HCT116 (cell line): ENCODE data around the gene LRP1. TPM values are rescaled to one million over a fixed set of nuclear protein-coding genes. Genes with fewer than 3 reads are reported as not detected.

ENCODE experiments used
- ATAC-seq: fragments of 200-7000 bp; cut with Tn5 transposase; 2 replicates; pipeline ENCODE4 v1.9.1; 2020; ENCODE audit warnings: mild to moderate bottlenecking, moderate library complexity
- BruUV-seq: library from RNA; stranded (reverse); fragments of 400-500 nt; replicated peaks from 2 replicates; lab custom pipeline; 2021; lab: Mats Ljungman, UMichigan
- CTCF ChIA-PET: fragments of 300-600 bp; sonication (Branson Sonifier 250); formaldehyde crosslinking; loops from one replicate; lab custom pipeline; 2021; ENCODE audit warnings: antibody characterized with exemption; lab: Charles Lee
- POLR2A ChIA-PET: fragments of 300-600, 350-600 bp; sonication (Branson Sonifier 250); formaldehyde crosslinking; loops from one replicate; lab custom pipeline; 2021; ENCODE audit warnings: antibody characterized with exemption; lab: Charles Lee
- RAD21 ChIA-PET, 2 experiments: fragments of 300-600 bp; sonication (Branson Sonifier 250); formaldehyde crosslinking; loops; one replicate each; lab custom pipeline; 2023; ENCODE audit warnings: low total read pairs in 2 of 2; ENCODE audit not compliant: uncharacterized antibody in 2 of 2, unreplicated experiment in 2 of 2, low non-redundant PET in 1 of 2; lab: Charles Lee
- DNase-seq: peaks from one replicate; pipeline ENCODE4 v3.0.0-alpha.2; 2010; ENCODE audit warnings: low read depth, low spot score
- H2AFZ ChIP-seq: fragments of 200-600 bp; shearing (Covaris generic), sonication (generic); 2 replicates; pipeline ENCODE4 v1.6.1; 2017; ENCODE audit warnings: low read depth, mixed run types, mixed read lengths, antibody characterized with exemption, low read length; ENCODE audit not compliant: poor library complexity, severe bottlenecking
- H3K27ac ChIP-seq: 2 replicates; pipeline ENCODE4 v1.5.1; 2012; ENCODE audit warnings: low read depth, low read length
- H3K27me3 ChIP-seq: fragments of 200-600 bp; sonication (generic); 2 replicates; pipeline ENCODE4 v1.6.1; 2016; ENCODE audit warnings: mixed run types, low read length, mixed read lengths; ENCODE audit not compliant: insufficient read depth
- H3K36me3 ChIP-seq, 2 experiments: fragments of 200-500 bp in 1 of 2; fragments of 200-600 bp in 1 of 2; sonication (Bioruptor generic) in 1 of 2; sonication (generic) in 1 of 2; 2 replicates each; pipeline versions ENCODE4 v1.5.1 to v1.6.1; 2014 to 2016; ENCODE audit warnings: low read length in 2 of 2, inconsistent platforms in 1 of 2, mixed read lengths in 1 of 2, mixed run types in 1 of 2; ENCODE audit not compliant: insufficient read depth in 2 of 2, control insufficient read depth in 1 of 2
- H3K4me1 ChIP-seq, 2 experiments: fragments of 200-600 bp in 1 of 2; sonication (generic) in 1 of 2; 2 replicates each; pipeline versions ENCODE4 v1.5.1 to v1.6.1; 2012 to 2017; ENCODE audit warnings: low read length in 2 of 2, inconsistent platforms in 1 of 2, mild to moderate bottlenecking in 1 of 2, mixed read lengths in 1 of 2, mixed run types in 1 of 2, moderate library complexity in 1 of 2; ENCODE audit not compliant: insufficient read depth in 2 of 2, control insufficient read depth in 1 of 2
- H3K4me2 ChIP-seq: fragments of 200-600 bp; sonication (generic); 2 replicates; pipeline ENCODE4 v1.6.1; 2017; ENCODE audit warnings: mixed run types, low read length, mixed read lengths
- H3K4me3 ChIP-seq, 2 experiments: fragments of 200-600 bp in 1 of 2; sonication (generic) in 1 of 2; replicated peaks in 1 of 2; 2 replicates each; pipeline ENCODE4 v1.5.1; 2011 to 2016; ENCODE audit warnings: low read length in 2 of 2, control low read depth in 1 of 2, low read depth in 1 of 2, mild to moderate bottlenecking in 1 of 2, mixed read lengths in 1 of 2, mixed run types in 1 of 2
- H3K79me2 ChIP-seq: fragments of 200-600 bp; sonication (generic); 2 replicates; pipeline ENCODE4 v1.6.1; 2017; ENCODE audit warnings: mild to moderate bottlenecking, mixed run types, low read length, moderate library complexity, mixed read lengths; ENCODE audit not compliant: insufficient read depth
- H3K9ac ChIP-seq: fragments of 200-600 bp; sonication (generic); 2 replicates; pipeline ENCODE4 v1.6.1; 2016; ENCODE audit warnings: low read length, mixed read lengths
- H3K9me2 ChIP-seq: fragments of 200-600 bp; sonication (generic), shearing (Covaris generic); 2 replicates; pipeline ENCODE4 v1.6.1; 2017; ENCODE audit warnings: mixed run types, mild to moderate bottlenecking, moderate library complexity; ENCODE audit not compliant: insufficient read depth
- H3K9me3 ChIP-seq, 2 experiments: fragments of 200-500 bp in 1 of 2; fragments of 200-600 bp in 1 of 2; sonication (Bioruptor generic) in 1 of 2; sonication (generic) in 1 of 2; 2 replicates each; pipeline ENCODE4 v1.6.1; 2014 to 2017; ENCODE audit warnings: low read length in 2 of 2, mixed read lengths in 2 of 2, inconsistent platforms in 1 of 2, low read depth in 1 of 2, mild to moderate bottlenecking in 1 of 2, mixed run types in 1 of 2, moderate library complexity in 1 of 2; ENCODE audit not compliant: control insufficient read depth in 1 of 2, insufficient read depth in 1 of 2
- H4K20me1 ChIP-seq: fragments of 200-600 bp; sonication (generic), shearing (Covaris generic); 2 replicates; pipeline ENCODE4 v1.6.1; 2017; ENCODE audit warnings: mixed run types, mild to moderate bottlenecking, moderate library complexity; ENCODE audit not compliant: insufficient read depth
- CBX3 ChIP-seq: IDR thresholded peaks from 2 replicates; pipeline ENCODE4 v1.6.1; 2012; ENCODE audit warnings: low read depth
- EGR1 ChIP-seq: IDR thresholded peaks from 2 replicates; pipeline ENCODE4 v1.6.1; 2012; ENCODE audit warnings: low read depth
- EZH2 ChIP-seq: fragments of 200-600 bp; sonication (generic); IDR thresholded peaks from 2 replicates; pipeline ENCODE4 v1.6.1; 2017; ENCODE audit warnings: antibody characterized with exemption, mixed run types
- POLR2A ChIP-seq: IDR thresholded peaks from 2 replicates; pipeline ENCODE4 v1.7.0; 2011; ENCODE audit warnings: borderline replicate concordance; ENCODE audit not compliant: insufficient read depth, insufficient read length; ENCODE audit errors: extremely low read depth
- POLR2AphosphoS5 ChIP-seq: IDR thresholded peaks from 2 replicates; pipeline ENCODE4 v1.6.1; 2011; ENCODE audit warnings: mild to moderate bottlenecking, low read depth, low read length, moderate library complexity
- RAD21 ChIP-seq: IDR thresholded peaks from 2 replicates; pipeline ENCODE4 v1.6.1; 2012; ENCODE audit warnings: low read depth, mild to moderate bottlenecking
- SIN3A ChIP-seq: IDR thresholded peaks from 2 replicates; pipeline ENCODE4 v1.6.1; 2012; ENCODE audit warnings: low read depth
- SRF ChIP-seq: IDR thresholded peaks from 2 replicates; pipeline ENCODE4 v1.6.1; 2012; ENCODE audit warnings: low read depth
- TCF7L2 ChIP-seq: IDR thresholded peaks from 2 replicates; pipeline ENCODE4 v1.7.0; 2011; ENCODE audit warnings: borderline replicate concordance, inconsistent platforms; ENCODE audit not compliant: insufficient read depth, insufficient read length; ENCODE audit errors: extremely low read depth
- YY1 ChIP-seq: IDR thresholded peaks from 2 replicates; pipeline ENCODE4 v1.6.1; 2011; ENCODE audit warnings: low read length, low read depth, moderate library complexity, mild to moderate bottlenecking; ENCODE audit not compliant: insufficient replicate concordance; ENCODE audit errors: extremely low read depth
- ZFX ChIP-seq: fragments of 450-650 bp; IDR thresholded peaks from 2 replicates; pipeline ENCODE4 v1.6.1; 2017
- ZNF274 ChIP-seq: fragments of 200-500 bp; sonication (Bioruptor generic); IDR thresholded peaks from 2 replicates; pipeline ENCODE4 v1.6.1; 2014; ENCODE audit warnings: mild to moderate bottlenecking, low read depth, low read length, inconsistent platforms
- intact Hi-C: fragments of 100-400 bp; cut with micrococcal nuclease; formaldehyde crosslinking; loops from 2 replicates; pipeline ENCODE4 v1.10.0; 2022
- total RNA-seq: library from RNA; stranded (reverse); gene quantifications from one replicate; pipeline ENCODE4 v1.2.1, GENCODE V29; 2021; ENCODE audit not compliant: unreplicated experiment
- TF ChIP-seq, protein P1 (sequence below): IDR thresholded peaks from 2 replicates; pipeline ENCODE4 v1.6.1; 2012; ENCODE audit warnings: low read depth
- TF ChIP-seq, protein P2 (sequence below): IDR thresholded peaks from 2 replicates; pipeline ENCODE4 v1.6.1; 2011; ENCODE audit warnings: mild to moderate bottlenecking, low read length, moderate library complexity; ENCODE audit not compliant: insufficient replicate concordance; ENCODE audit errors: extremely low read depth

The LRP1 gene
- total RNA-seq, 1 experiment from 2014 or later, result 12.0 TPM

DNA sequence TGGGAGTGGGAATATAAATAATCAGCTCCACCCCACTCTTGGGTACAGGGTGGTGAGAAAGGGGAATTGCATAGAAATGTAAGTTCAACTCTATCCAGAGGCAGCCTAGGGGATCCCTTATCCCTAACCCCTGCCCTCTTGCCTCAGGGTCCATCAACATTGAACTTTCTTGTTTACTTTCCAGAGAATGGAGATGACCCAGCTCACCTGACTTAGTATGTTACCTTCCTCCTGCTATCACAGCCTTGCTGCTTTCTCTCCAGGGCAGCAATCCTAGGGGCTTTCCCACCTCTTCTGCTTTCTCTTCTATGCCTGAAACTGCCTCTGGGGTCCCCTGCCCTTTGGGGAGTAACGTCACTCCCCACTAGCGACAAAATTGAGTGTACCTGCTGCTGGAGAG is 2.7 kb downstream of the LRP1 start:
- Histone ChIP-seq H3K36me3 (no peaks in the 10 kb centered on the region), H3K4me3 (no peak overlapping the region), H3K79me2 (no peaks in the 10 kb centered on the region), H3K4me2 (no peak overlapping the region), H4K20me1 (no peaks in the 10 kb centered on the region), H3K9me3 (no peaks in the 10 kb centered on the region), H2AFZ (no peak overlapping the region), H3K27ac (no peak overlapping the region), H3K9ac (no peak overlapping the region), H3K27me3 (no peaks in the 10 kb centered on the region), H3K4me1 (peaks cover 9 to 40% of the 10 kb centered on the region in 2 experiments), H3K9me2 (no peaks in the 10 kb centered on the region)
- BruUV-seq, result no TSS peak
- CTCF ChIA-PET, result no interaction called here
- no peak for ATAC-seq
- RAD21 ChIA-PET, result no interaction called here
- no peak for DNase-seq
- POLR2A ChIA-PET, result no interaction called here
- TF ChIP-seq ZFX, result no peak
- TF ChIP-seq EGR1, result no peak
- no peak for TF ChIP-seq RAD21
- no peak for TF ChIP-seq YY1
- no peak for TF ChIP-seq ZNF274
- no peak for TF ChIP-seq SIN3A
- no peak for TF ChIP-seq CBX3
- TF ChIP-seq, protein P1, sequence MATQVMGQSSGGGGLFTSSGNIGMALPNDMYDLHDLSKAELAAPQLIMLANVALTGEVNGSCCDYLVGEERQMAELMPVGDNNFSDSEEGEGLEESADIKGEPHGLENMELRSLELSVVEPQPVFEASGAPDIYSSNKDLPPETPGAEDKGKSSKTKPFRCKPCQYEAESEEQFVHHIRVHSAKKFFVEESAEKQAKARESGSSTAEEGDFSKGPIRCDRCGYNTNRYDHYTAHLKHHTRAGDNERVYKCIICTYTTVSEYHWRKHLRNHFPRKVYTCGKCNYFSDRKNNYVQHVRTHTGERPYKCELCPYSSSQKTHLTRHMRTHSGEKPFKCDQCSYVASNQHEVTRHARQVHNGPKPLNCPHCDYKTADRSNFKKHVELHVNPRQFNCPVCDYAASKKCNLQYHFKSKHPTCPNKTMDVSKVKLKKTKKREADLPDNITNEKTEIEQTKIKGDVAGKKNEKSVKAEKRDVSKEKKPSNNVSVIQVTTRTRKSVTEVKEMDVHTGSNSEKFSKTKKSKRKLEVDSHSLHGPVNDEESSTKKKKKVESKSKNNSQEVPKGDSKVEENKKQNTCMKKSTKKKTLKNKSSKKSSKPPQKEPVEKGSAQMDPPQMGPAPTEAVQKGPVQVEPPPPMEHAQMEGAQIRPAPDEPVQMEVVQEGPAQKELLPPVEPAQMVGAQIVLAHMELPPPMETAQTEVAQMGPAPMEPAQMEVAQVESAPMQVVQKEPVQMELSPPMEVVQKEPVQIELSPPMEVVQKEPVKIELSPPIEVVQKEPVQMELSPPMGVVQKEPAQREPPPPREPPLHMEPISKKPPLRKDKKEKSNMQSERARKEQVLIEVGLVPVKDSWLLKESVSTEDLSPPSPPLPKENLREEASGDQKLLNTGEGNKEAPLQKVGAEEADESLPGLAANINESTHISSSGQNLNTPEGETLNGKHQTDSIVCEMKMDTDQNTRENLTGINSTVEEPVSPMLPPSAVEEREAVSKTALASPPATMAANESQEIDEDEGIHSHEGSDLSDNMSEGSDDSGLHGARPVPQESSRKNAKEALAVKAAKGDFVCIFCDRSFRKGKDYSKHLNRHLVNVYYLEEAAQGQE, result no peak
- no peak for TF ChIP-seq EZH2
- no peak for TF ChIP-seq POLR2AphosphoS5
- TF ChIP-seq SRF, result no peak
- TF ChIP-seq, protein P2, sequence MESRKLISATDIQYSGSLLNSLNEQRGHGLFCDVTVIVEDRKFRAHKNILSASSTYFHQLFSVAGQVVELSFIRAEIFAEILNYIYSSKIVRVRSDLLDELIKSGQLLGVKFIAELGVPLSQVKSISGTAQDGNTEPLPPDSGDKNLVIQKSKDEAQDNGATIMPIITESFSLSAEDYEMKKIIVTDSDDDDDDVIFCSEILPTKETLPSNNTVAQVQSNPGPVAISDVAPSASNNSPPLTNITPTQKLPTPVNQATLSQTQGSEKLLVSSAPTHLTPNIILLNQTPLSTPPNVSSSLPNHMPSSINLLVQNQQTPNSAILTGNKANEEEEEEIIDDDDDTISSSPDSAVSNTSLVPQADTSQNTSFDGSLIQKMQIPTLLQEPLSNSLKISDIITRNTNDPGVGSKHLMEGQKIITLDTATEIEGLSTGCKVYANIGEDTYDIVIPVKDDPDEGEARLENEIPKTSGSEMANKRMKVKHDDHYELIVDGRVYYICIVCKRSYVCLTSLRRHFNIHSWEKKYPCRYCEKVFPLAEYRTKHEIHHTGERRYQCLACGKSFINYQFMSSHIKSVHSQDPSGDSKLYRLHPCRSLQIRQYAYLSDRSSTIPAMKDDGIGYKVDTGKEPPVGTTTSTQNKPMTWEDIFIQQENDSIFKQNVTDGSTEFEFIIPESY, result no peak
- no peak for TF ChIP-seq TCF7L2
- no peak for TF ChIP-seq POLR2A
- intact Hi-C loops, result no loop called here
